GM21723 (cell line): ENCODE measurements around the gene MAPK4.

ENCODE experiments used
- ATAC-seq: cut with Tn5 transposase; IDR thresholded peaks from one replicate; pipeline ENCODE4 v1.9.1; 2021; ENCODE audit warnings: mild to moderate bottlenecking, moderate library complexity; ENCODE audit not compliant: unreplicated experiment

The MAPK4 gene

GRCh38 chr18:50716902-50717301 lies 157.0 kb downstream of the MAPK4 start:
- no peak for ATAC-seq

GRCh38 chr18:50717563-50717962 lies 157.7 kb downstream of the MAPK4 start:
- no peak for ATAC-seq

DNA sequence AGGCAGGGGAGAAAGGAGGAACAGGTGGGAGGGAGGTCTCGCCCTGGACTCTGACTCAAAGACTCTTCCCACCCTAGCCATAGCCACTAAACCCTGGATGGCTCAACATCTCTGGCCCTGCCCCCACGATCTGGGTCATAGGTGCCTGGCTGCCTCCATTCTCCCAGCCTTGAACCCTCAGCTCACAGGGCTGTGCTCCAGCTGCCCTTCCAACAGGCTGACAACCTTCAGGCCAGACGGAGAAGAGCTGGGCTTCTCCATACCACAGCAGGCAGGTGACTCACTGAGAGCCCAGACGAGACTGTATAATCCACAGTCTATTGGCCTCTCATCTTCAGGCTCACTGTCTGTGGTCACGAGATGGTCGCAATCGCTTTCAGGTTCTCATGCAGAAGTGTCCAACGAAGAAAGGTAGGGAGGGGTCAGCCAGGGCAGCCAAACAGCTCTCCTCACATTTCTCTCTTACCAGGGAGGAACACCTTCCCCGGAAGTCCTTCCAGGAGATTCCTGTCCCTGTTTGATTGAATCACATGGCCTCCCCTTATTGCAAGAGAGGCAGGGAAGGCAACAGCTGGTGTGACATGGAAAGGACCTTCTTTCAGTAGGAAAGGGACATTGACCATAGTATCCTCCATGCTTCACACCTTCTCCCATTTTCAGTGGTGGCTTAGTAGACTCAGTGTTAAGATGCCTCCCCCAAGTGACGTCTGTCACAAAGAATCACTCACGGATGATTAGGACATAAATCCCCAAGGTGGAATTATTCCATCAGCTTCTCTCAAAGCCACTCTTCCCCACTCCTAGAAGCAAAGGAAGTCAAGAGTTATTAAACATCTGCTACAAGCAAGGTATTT lies 159.8 kb downstream of the MAPK4 start:
- no peak for ATAC-seq

GRCh38 chr18:50720325-50720674 lies 160.4 kb downstream of the MAPK4 start:
- no peak for ATAC-seq

DNA sequence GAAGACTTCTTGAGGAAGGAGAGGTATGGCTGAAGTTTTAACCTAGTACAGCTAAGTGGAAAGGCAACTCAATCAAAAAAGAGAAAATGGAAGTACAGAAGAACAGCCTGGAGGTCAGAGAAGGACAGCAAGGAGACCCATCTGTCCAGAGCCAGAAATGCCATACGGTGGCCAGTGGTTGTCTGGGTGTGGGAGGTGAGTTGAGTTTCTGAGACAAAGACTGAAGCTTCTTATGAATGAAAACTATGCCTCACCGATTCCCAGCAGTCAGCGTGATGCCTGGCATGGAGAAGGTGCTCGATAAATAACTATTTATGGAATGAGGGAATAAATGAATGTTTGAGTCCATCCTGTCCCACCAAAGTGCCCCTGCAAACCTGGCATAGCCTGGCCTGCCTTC lies 161.1 kb downstream of the MAPK4 start:
- no peak for ATAC-seq

- ATAC-seq = no peak
These were observed 161.7 kb downstream of the MAPK4 start for GRCh38 chr18:50721451-50722120.

DNA sequence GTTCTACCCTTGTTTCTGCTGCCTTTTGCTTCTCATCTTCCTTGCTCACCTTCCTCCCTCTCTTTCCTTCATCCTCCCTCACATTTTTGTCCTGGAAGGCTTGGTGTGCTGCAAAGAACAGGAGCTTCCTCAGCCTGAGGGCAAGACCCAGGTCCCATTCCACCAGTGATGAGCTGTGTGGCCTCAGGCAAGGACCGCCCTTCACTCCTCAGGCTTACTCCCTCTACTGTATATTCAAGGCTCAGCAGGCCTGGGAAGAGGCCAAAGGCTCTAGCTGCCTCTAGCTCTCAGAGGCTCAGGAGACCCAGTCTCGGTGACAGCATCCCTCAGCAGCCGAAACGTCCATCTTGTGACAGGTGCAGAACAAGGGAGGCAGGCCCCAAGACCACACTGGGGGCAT lies 162.4 kb downstream of the MAPK4 start:
- no peak for ATAC-seq

GRCh38 chr18:50724751-50725151 lies 164.9 kb downstream of the MAPK4 start:
- ATAC-seq = no peak

GRCh38 chr18:50726960-50727589 lies 167.2 kb downstream of the MAPK4 start:
- peak; percentile 93 for ATAC-seq

DNA sequence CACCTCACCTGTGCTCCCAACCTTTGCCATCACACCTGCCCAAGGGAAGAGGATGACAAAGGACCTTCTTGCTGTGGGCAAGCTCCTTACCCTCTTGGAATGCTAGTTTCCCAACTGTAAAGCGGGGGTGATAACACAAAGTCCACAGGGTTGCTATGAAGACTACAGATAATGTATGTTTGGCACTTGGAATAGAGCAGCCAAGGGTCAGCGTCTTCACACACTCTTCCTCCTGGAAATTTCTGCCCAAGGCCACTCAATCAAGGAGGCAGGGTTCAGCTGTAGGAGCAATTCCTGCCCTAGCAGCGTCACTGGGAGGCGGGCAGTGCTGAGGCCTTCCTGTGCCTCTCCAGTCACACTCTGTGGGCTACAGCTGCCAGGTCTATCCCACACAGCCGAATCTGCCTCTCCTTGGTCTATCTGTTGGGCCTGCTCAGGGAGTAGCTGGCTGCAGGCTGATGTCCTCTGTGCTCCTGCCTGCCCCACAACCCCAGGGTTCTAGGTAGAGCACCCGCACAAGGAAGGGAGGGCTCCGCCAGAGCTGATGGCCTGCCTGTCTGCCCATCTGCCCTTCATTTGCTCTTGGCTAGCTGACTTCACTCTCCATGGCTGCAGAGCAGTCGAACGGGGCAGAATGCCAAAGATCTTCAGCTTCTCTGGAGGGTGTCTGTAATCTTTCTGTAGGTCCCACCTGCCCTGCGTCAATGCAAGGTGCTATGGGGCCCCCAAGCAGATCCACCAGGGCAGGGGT lies 168.0 kb downstream of the MAPK4 start:
- ATAC-seq = no peak

- ATAC-seq = no peak
These were observed 169.5 kb downstream of the MAPK4 start for GRCh38 chr18:50729376-50729775.

- ATAC-seq = no peak
These were observed 170.1 kb downstream of the MAPK4 start for GRCh38 chr18:50729986-50730385.

DNA sequence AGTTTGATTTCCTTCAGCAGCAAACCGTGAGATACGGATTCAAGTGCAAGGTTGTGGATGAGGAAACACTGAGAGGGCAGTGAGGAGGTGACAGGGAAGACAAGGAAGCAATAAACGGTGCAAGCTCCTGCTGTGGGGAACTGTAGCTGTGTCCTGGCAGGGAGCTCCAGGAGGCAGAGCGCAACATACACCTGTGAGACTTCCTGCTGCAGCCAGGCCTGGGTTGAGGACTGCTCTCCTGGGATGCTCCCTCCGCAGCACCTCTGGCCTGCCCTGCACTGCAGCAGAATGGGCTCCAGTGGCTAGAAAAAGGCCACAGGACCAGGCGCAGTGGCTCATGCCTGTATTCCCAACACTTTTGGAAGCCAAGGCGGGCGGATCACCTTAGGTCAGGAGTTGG lies 174.5 kb downstream of the MAPK4 start:
- ATAC-seq = no peak

GRCh38 chr18:50734886-50735285 lies 175.0 kb downstream of the MAPK4 start:
- no peak for ATAC-seq

DNA sequence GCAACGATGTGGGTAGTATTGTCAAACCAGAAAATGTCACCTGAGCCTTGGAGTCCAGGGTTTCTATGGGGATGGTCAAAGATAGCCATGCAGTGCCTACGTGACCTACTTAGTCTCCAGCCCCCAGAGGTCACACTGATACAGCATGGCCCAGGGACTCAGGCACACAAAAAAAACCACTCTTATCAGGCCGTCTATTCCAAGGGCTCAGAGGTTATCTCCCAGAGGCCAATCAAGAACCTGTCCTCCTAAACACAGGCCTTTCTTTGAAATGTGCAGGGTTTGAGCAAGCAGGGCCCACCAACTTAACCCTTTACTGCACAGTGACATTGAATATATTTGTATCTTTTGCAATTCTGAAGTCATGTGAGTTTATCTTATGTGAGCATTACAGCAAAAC lies 177.2 kb downstream of the MAPK4 start:
- no peak for ATAC-seq

DNA sequence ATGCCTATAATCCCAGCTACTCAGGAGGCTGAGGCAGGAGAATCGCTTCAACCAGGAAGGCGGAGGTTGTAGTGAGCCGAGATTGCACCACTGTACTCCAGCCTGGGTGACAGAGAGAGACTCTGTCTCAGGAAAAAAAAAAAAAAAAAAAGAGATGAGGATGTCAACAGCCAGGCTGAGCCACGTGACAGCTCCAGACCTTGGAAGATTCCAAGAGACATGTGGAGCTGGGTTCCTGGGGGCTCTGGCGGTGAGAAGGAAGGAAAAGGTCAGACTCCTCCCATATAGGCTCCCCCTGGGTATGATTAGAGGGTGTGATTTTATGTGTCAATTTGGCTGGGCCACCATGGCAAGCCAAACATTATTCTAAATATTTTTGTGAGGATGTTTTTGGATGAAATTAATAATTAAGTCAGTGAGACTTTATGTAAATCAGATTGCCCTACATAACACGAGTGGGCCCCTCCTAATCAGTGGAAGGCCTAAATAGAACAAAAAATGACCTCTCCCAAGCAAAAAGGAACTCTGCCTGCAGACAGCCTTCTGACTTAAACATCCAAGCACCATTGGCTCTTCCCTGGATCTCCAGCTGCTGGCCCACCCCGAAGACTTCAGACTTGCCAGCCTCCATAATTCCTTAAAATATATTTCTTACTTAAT lies 178.3 kb downstream of the MAPK4 start:
- no peak for ATAC-seq

- no peak for ATAC-seq
These were observed 183.1 kb downstream of the MAPK4 start for GRCh38 chr18:50742952-50743351.

GRCh38 chr18:50744253-50744652 lies 184.4 kb downstream of the MAPK4 start:
- ATAC-seq = no peak

GRCh38 chr18:50745945-50746344 lies 186.1 kb downstream of the MAPK4 start:
- ATAC-seq = no peak

GRCh38 chr18:50747849-50748242 lies 188.0 kb downstream of the MAPK4 start:
- ATAC-seq = no peak
